Activated CD4-positive, CD25-positive, alpha-beta regulatory T cell treated with anti-CD3 and anti-CD28 coated beads, Interleukin-2, amount 50 U/mL, for 24 hours (primary cell): ENCODE measurements around the gene D2HGDH.
"Not testable (repeated sequence)": the region's sequence is repeated elsewhere in the genome, so short reads cannot be mapped to it uniquely, and the experiment has no call there.

Experiments
- ATAC-seq, 2 donors: fragments of 150-1000 bp; cut with Tn5 transposase; one replicate each; pipeline ENCODE4 v1.10.0; 2021; ENCODE audit warnings: mild to moderate bottlenecking in 1 of 2, moderate library complexity in 1 of 2

The D2HGDH gene

GRCh38 chr2:241771286-241772062, 37.0 kb downstream of the D2HGDH start:
- ATAC-seq: peak in 1 of 2 donors; percentile 12

- peak; percentile 15 to 39 for ATAC-seq
Observed at GRCh38 chr2:241772063-241772499, 37.7 kb downstream of the D2HGDH start.

- no peak for ATAC-seq
Observed at GRCh38 chr2:241773511-241774418, 39.3 kb downstream of the D2HGDH start.

- no peak for ATAC-seq
Observed at GRCh38 chr2:241774419-241775222, 40.2 kb downstream of the D2HGDH start.

GRCh38 chr2:241775223-241776177, 41.1 kb downstream of the D2HGDH start:
- no peak for ATAC-seq

- no peak for ATAC-seq
Observed at GRCh38 chr2:241776336-241777169, 42.1 kb downstream of the D2HGDH start, which contains the start of gene GAL3ST2. Gene GAL3ST2 (plus strand): TSS chr2:241776822. CDS start chr2:241776956, 134 bp downstream.

GRCh38 chr2:241777170-241777685, 42.8 kb downstream of the D2HGDH start:
- ATAC-seq: no peak

GRCh38 chr2:241777686-241778627, 43.5 kb downstream of the D2HGDH start:
- no peak for ATAC-seq

GRCh38 chr2:241780939-241781569, 46.6 kb downstream of the D2HGDH start:
- no peak for ATAC-seq

GRCh38 chr2:241782053-241782452, 47.6 kb downstream of the D2HGDH start:
- not testable (repeated sequence) for ATAC-seq

GRCh38 chr2:241788135-241788534, 53.7 kb downstream of the D2HGDH start:
- no peak for ATAC-seq

GRCh38 chr2:241788572-241788971, 54.1 kb downstream of the D2HGDH start:
- peak; percentile 97 for ATAC-seq

- ATAC-seq: not testable (repeated sequence)
Observed at GRCh38 chr2:241791385-241791784, 57.0 kb downstream of the D2HGDH start.

- no peak for ATAC-seq
Observed at GRCh38 chr2:241793385-241793784, 59.0 kb downstream of the D2HGDH start.

GRCh38 chr2:241794250-241794823, 59.9 kb downstream of the D2HGDH start:
- ATAC-seq: no peak

GRCh38 chr2:241795021-241795999, 60.9 kb downstream of the D2HGDH start:
- ATAC-seq: no peak

- no peak for ATAC-seq
Observed at GRCh38 chr2:241796209-241796608, 61.8 kb downstream of the D2HGDH start.
